Cardiac muscle cell (in vitro differentiated cells and primary cell): ENCODE measurements around the gene KCNH1. TPM values are rescaled to one million over a fixed set of nuclear protein-coding genes. Genes with fewer than 3 reads are reported as not detected.

Experiments used
- DNase-seq, 2 donors: peaks; one replicate each; pipeline versions ENCODE4 v3.0.0 to v3.0.0-alpha.2; 2010 to 2017; ENCODE audit warnings: low read depth in 1 of 2, low spot score in 1 of 2
- H3K27ac ChIP-seq: fragments of 200-600 bp; sonication (generic); 2 replicates; pipeline ENCODE4 v1.5.1; 2016
- H3K27me3 ChIP-seq: fragments of 200-600 bp; sonication (generic); 2 replicates; pipeline ENCODE4 v1.6.0; 2016; ENCODE audit warnings: control low read depth
- H3K36me3 ChIP-seq: fragments of 200-600 bp; sonication (generic); 2 replicates; pipeline ENCODE4 v1.5.1; 2016; ENCODE audit warnings: control low read depth
- H3K4me1 ChIP-seq: fragments of 200-600 bp; sonication (generic); 2 replicates; pipeline ENCODE4 v1.8.1; 2017; ENCODE audit warnings: low read depth, mild to moderate bottlenecking, mixed run types
- H3K4me3 ChIP-seq: fragments of 200-600 bp; sonication (generic); 2 replicates; pipeline ENCODE4 v1.5.1; 2016; ENCODE audit warnings: mild to moderate bottlenecking
- H3K9me3 ChIP-seq: fragments of 200-600 bp; sonication (generic); 2 replicates; pipeline ENCODE4 v1.5.1; 2017; ENCODE audit warnings: low read depth, mild to moderate bottlenecking, control low read depth
- polyA plus RNA-seq: library from polyadenylated mRNA; unstranded; fragments of >200 nt; fragmentation: Nextera tagmentation; extraction: Ambion mirVana; gene quantifications from 2 replicates; pipeline ENCODE4 v1.2.1, GENCODE V29; 2016
- total RNA-seq: library from RNA; depleted of rRNA; stranded (reverse); fragments of >200 nt; gene quantifications from 2 replicates; pipeline ENCODE4 v1.2.3, GENCODE V29; 2016
- TF ChIP-seq, protein P1 (sequence below): IDR thresholded peaks from 2 replicates; pipeline ENCODE4 v1.5.1; 2012; ENCODE audit warnings: low read depth, mild to moderate bottlenecking, low read length

Gene KCNH1
- total RNA-seq = 0.18 and 0.54 TPM in 2 replicates
- 0.04 TPM in 1 of 2 replicates, not detected in the other for polyA plus RNA-seq

DNA sequence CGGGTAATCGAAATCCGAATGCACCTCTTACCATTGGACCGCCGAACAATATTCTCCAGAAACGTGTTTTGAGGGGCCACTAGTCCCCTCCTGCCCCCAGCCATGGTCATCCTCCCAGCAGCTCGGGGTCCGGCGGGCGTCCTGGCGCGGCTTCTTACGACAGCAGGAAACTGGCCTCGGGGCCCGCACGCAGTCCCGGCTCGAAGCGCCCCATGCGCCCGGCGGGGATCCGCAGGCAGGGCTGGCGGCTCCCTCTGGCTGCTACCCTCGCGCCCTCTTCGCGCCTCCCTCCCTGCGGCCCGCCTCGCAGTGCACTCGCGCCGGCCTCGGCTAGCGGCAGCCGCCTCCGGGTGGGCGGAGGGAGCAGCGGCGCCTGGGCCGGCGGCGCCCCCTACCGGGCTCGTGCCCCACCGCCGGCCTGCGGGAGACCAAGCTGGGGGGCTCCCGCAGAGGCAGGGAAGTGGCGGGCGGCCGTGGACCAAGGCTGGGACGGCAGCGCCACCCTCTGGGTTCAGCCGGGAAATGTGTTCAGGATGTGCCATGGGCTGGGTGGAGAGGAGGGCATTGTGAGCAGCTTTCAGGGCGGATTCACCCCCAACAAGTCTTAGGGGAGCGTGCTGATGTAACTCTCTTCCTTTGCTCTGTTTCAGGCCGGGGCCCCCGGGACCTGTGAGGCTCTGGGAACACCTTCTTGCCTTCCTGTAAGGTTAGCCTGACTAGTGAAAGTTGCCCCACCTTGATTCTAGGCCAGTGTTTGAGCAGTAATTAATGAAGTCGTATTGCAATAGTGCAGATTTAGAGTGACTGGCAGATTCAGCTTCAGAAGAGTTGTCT, at the start of gene KCNH1:
Gene KCNH1 (minus strand): TSS at position 313 of the 834 bp plus-strand sequence. CDS start 203 bp downstream, at position 110.
- DNase-seq = peak; percentile 82 to 94
- H3K4me1 ChIP-seq = no peaks in the 10 kb centered on the region
- H3K9me3 ChIP-seq = no peaks in the 10 kb centered on the region
- no peak within 1 kb of the TSS for H3K27ac ChIP-seq
- peaks cover 59% of the 10 kb centered on the region for H3K27me3 ChIP-seq
- no peaks in the 10 kb centered on the region for H3K36me3 ChIP-seq
- TF ChIP-seq, protein P1, sequence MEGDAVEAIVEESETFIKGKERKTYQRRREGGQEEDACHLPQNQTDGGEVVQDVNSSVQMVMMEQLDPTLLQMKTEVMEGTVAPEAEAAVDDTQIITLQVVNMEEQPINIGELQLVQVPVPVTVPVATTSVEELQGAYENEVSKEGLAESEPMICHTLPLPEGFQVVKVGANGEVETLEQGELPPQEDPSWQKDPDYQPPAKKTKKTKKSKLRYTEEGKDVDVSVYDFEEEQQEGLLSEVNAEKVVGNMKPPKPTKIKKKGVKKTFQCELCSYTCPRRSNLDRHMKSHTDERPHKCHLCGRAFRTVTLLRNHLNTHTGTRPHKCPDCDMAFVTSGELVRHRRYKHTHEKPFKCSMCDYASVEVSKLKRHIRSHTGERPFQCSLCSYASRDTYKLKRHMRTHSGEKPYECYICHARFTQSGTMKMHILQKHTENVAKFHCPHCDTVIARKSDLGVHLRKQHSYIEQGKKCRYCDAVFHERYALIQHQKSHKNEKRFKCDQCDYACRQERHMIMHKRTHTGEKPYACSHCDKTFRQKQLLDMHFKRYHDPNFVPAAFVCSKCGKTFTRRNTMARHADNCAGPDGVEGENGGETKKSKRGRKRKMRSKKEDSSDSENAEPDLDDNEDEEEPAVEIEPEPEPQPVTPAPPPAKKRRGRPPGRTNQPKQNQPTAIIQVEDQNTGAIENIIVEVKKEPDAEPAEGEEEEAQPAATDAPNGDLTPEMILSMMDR = peak; percentile 79
- H3K4me3 ChIP-seq = peak within 1 kb of the TSS; percentile 24

- H3K4me1 ChIP-seq = no peaks in the 10 kb centered on the region
- no peaks in the 10 kb centered on the region for H3K36me3 ChIP-seq
- H3K4me3 ChIP-seq = no peak overlapping the region
- peaks cover 13% of the 10 kb centered on the region for H3K27me3 ChIP-seq
- TF ChIP-seq, protein P1 = no peak
- no peak for DNase-seq
- H3K27ac ChIP-seq = no peak overlapping the region
- no peaks in the 10 kb centered on the region for H3K9me3 ChIP-seq
Observed at GRCh38 chr1:211182746-211183145, 48.8 kb upstream of the KCNH1 start.

GRCh38 chr1:211174375-211174774, 40.4 kb upstream of the KCNH1 start:
- no peaks in the 10 kb centered on the region for H3K9me3 ChIP-seq
- H3K27ac ChIP-seq = no peak overlapping the region
- no peak overlapping the region for H3K4me3 ChIP-seq
- no peak for DNase-seq
- peaks cover 4% of the 10 kb centered on the region for H3K27me3 ChIP-seq
- H3K36me3 ChIP-seq = no peaks in the 10 kb centered on the region
- TF ChIP-seq, protein P1 = no peak
- peaks cover 12% of the 10 kb centered on the region for H3K4me1 ChIP-seq

- Histone ChIP-seq H3K36me3 (no peaks in the 10 kb centered on the region), H3K27ac (no peak overlapping the region), H3K9me3 (no peaks in the 10 kb centered on the region)
Observed at GRCh38 chr1:211172657-211173056, 38.7 kb upstream of the KCNH1 start.

GRCh38 chr1:211169353-211169752, 35.4 kb upstream of the KCNH1 start:
- H3K4me3 ChIP-seq = no peak overlapping the region
- H3K4me1 ChIP-seq = no peaks in the 10 kb centered on the region
- H3K36me3 ChIP-seq = no peaks in the 10 kb centered on the region
- TF ChIP-seq, protein P1 = no peak
- no peaks in the 10 kb centered on the region for H3K9me3 ChIP-seq
- H3K27ac ChIP-seq = no peak overlapping the region
- H3K27me3 ChIP-seq = no peaks in the 10 kb centered on the region
- no peak for DNase-seq

More at GRCh38 chr1:211172657-211173056, 38.7 kb upstream of the KCNH1 start:
- no peak for DNase-seq
- Histone ChIP-seq H3K4me1 (peaks cover 12% of the 10 kb centered on the region), H3K27me3 (no peaks in the 10 kb centered on the region), H3K4me3 (no peak overlapping the region)
- TF ChIP-seq, protein P1 = no peak
